NT2/D1 (cell line): Measurements from ENCODE around the gene TMEM233.

ENCODE experiments used
- SUZ12 ChIP-seq: IDR thresholded peaks from 2 replicates; pipeline ENCODE4 v1.6.1; 2011; ENCODE audit not compliant: insufficient read length, insufficient read depth; ENCODE audit errors: extremely low read depth
- YY1 ChIP-seq: IDR thresholded peaks from 2 replicates; pipeline ENCODE4 v1.6.1; 2011; ENCODE audit not compliant: insufficient read length, insufficient read depth

- TF ChIP-seq YY1 (no peak), SUZ12 (no peak)
Observed at GRCh38 chr12:119574255-119574654, 19.3 kb upstream of the TMEM233 start.
